A673 (cell line): ENCODE results near the gene BCL2L1.
A peak's percentile ranks its signal among the peaks of the same experiment; 100 is the strongest.

Experiments used
- EZH2 ChIP-seq: fragments of 200-600 bp; sonication (generic); IDR thresholded peaks from 2 replicates; pipeline ENCODE4 v1.6.1; 2017; ENCODE audit warnings: borderline replicate concordance, low read depth, mild to moderate bottlenecking, mixed read lengths, antibody characterized with exemption, low read length; ENCODE audit not compliant: poor library complexity, severe bottlenecking
- TF ChIP-seq, protein P1 (sequence below): fragments of 300-800, 200-600 bp; sonication (generic); conservative IDR thresholded peaks from 2 replicates; pipeline ENCODE4 v1.5.1; 2017; ENCODE audit warnings: low read depth, mild to moderate bottlenecking, antibody characterized with exemption, low read length, moderate library complexity, mixed read lengths

DNA sequence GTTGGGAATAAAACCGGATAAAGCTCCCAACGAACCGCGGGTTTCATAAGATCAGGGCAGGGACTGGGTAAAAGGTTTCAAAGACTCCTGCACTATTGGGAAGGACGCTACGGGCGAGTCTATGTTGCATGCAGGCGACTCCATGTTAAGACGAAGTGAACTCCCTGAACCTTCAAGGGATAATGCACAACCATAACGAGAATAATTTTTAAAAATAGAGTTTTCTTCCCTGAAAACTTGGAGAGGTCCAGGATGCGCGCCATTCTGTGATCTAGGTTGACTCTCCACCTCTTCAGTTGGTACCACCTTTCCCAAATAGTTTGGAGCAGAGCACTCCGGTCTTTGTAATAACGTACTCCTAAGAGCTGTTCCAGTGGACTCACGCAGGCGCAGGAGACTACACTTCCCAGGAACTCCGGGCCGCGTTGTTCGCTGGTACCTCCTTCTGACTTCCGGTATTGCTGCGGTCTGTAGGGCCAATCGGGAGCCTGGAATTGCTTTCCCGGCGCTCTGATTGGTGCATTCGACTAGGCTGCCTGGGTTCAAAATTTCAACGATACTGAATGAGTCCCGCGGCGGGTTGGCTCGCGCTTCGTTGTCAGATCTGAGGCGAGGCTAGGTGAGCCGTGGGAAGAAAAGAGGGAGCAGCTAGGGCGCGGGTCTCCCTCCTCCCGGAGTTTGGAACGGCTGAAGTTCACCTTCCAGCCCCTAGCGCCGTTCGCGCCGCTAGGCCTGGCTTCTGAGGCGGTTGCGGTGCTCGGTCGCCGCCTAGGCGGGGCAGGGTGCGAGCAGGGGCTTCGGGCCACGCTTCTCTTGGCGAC is 16.3 kb upstream of the BCL2L1 start, which contains the start of gene TPX2:
- TF ChIP-seq, protein P1, sequence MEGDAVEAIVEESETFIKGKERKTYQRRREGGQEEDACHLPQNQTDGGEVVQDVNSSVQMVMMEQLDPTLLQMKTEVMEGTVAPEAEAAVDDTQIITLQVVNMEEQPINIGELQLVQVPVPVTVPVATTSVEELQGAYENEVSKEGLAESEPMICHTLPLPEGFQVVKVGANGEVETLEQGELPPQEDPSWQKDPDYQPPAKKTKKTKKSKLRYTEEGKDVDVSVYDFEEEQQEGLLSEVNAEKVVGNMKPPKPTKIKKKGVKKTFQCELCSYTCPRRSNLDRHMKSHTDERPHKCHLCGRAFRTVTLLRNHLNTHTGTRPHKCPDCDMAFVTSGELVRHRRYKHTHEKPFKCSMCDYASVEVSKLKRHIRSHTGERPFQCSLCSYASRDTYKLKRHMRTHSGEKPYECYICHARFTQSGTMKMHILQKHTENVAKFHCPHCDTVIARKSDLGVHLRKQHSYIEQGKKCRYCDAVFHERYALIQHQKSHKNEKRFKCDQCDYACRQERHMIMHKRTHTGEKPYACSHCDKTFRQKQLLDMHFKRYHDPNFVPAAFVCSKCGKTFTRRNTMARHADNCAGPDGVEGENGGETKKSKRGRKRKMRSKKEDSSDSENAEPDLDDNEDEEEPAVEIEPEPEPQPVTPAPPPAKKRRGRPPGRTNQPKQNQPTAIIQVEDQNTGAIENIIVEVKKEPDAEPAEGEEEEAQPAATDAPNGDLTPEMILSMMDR: 0 out of 2 replicates have a peak, but pooled peaks have one; percentile 29
- no peak for TF ChIP-seq EZH2
